Left lung (tissue), 10 donors: Measurements from ENCODE around the gene PGM2L1. TPM values are rescaled to one million over a fixed set of nuclear protein-coding genes. Genes with fewer than 3 reads are reported as not detected.

Source experiments
- ATAC-seq: fragments of 200-7000 bp; cut with Tn5 transposase; one replicate; pipeline ENCODE4 v1.9.1; 2020; ENCODE audit warnings: moderate library complexity
- DNase-seq, 4 donors: peaks; one replicate each; pipeline ENCODE4 v3.0.0-alpha.2; 2013 to 2020
- H3K27ac ChIP-seq, 2 donors: fragments of 200-600 bp; sonication (generic) in 1 of 2; one replicate each; pipeline versions ENCODE4 v1.5.0 to v1.8.0; 2020 to 2021
- H3K27me3 ChIP-seq, 2 donors: fragments of 200-600 bp; sonication (generic) in 1 of 2; one replicate each; pipeline versions ENCODE4 v1.5.0 to v1.8.0; 2020 to 2021
- H3K36me3 ChIP-seq, 2 donors: fragments of 200-600 bp; sonication (generic) in 1 of 2; one replicate each; pipeline versions ENCODE4 v1.5.0 to v1.8.0; 2020 to 2021
- H3K4me1 ChIP-seq, 2 donors: fragments of 200-600 bp; one replicate each; pipeline ENCODE4 v1.8.0; 2021
- H3K4me3 ChIP-seq, 2 donors: fragments of 200-600 bp; sonication (generic) in 1 of 2; one replicate each; pipeline versions ENCODE4 v1.5.0 to v1.8.0; 2020 to 2021; ENCODE audit warnings: mild to moderate bottlenecking in 1 of 2
- H3K9me3 ChIP-seq, 2 donors: fragments of 200-600 bp; sonication (generic) in 1 of 2; one replicate each; pipeline versions ENCODE4 v1.5.0 to v1.8.0; 2020 to 2021
- intact Hi-C, 2 donors: fragments of 100-400 bp; cut with DNase I; formaldehyde crosslinking; loops; one replicate each; pipeline versions ENCODE4 v1.11.2 to v1.14.2; 2022
- microRNA-seq, 2 donors: library from miRNA; unstranded; fragments of <30 nt; microRNA quantifications; one replicate each; pipeline ENCODE4, GENCODE V29; 2019
- polyA plus RNA-seq, 6 donors: library from polyadenylated mRNA; unstranded; fragments of 120-200 nt; gene quantifications; one replicate each; pipeline ENCODE4 v1.2.1, GENCODE V29; 2013; ENCODE audit not compliant: insufficient read length in 6 of 6
- total RNA-seq, 2 donors: library from RNA; stranded (reverse); fragmentation: NEBNext Ultra II Directional; extraction: Animal tissue kit (Norgen Biotek cat#: 25700); gene quantifications; one replicate each; pipeline ENCODE4 v1.2.1, GENCODE V29; 2021
- TF ChIP-seq, protein P1 (sequence below), 2 donors: fragments of 200-600 bp; sonication (generic) in 1 of 2; IDR thresholded peaks; one replicate each; pipeline versions ENCODE4 v1.5.0 to v1.8.0; 2021; ENCODE audit warnings: antibody characterized with exemption in 2 of 2
- donor health status: DM: no; HTN: yes; CAD: no.
- donor health status: DM: no; HTN: no; CAD: no.

The PGM2L1 gene
- total and polyA plus RNA-seq, 8 donors = 4.8 to 12.2 (median 5.7) TPM

DNA sequence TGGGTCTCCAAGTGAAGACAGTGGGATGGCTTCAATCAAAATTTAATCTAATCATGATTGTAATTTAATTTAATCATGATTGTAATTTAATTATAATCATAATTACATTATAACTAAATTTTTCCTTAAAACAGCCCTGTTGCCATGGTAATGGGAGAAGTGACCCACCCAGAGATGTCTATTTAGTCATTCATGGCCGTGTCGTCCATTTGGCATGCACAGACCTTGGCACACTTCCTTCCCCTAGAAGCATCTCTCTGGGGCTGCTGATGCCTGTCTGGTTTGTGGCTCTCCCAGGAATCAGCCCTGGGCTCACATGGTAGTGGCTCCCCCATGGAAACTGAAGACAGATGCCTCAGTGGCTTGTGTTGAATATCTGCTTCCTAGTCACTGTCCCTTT lies 113.8 kb downstream of the PGM2L1 start:
- Histone ChIP-seq H3K4me3 (no peak overlapping the region), H3K36me3 (no peaks in the 10 kb centered on the region), H3K9me3 (no peaks in the 10 kb centered on the region), H3K27me3 (no peaks in the 10 kb centered on the region), H3K4me1 (peaks cover 2 to 6% of the 10 kb centered on the region in 2 donors), H3K27ac (no peak overlapping the region)
- ATAC-seq = no peak
- TF ChIP-seq, protein P1, sequence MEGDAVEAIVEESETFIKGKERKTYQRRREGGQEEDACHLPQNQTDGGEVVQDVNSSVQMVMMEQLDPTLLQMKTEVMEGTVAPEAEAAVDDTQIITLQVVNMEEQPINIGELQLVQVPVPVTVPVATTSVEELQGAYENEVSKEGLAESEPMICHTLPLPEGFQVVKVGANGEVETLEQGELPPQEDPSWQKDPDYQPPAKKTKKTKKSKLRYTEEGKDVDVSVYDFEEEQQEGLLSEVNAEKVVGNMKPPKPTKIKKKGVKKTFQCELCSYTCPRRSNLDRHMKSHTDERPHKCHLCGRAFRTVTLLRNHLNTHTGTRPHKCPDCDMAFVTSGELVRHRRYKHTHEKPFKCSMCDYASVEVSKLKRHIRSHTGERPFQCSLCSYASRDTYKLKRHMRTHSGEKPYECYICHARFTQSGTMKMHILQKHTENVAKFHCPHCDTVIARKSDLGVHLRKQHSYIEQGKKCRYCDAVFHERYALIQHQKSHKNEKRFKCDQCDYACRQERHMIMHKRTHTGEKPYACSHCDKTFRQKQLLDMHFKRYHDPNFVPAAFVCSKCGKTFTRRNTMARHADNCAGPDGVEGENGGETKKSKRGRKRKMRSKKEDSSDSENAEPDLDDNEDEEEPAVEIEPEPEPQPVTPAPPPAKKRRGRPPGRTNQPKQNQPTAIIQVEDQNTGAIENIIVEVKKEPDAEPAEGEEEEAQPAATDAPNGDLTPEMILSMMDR (IDR thresholded peaks at IDR 0.05) = no peak
- intact Hi-C loops = no loop called here
- DNase-seq = no peak

DNA sequence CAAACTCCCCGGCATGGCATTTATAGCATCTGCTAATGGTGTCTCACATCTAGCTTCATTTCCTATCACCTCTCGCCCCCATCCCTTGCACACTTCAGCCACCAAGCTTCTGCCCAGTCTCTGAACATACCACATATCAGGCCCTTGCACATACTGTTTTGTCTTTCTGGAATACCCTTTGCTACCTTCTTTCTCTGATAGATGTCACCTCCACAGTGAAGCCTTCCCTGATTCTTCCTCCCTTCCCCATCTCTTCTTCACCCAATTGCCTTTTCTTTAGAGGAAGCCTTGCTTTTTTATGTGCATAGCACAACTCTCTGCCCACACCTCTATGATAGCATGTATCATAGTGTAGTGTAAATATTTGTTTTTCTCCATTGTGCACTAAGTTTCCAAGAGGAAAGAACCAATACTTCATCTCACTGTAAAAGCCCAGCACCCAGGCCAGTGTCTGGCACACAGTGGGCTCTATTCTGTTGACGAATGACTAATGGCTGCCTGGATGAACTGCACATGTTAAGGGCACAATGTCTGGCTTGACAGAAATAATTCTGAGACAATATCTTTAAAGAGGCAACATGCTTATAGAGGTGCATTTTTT lies 114.6 kb downstream of the PGM2L1 start:
- Histone ChIP-seq H3K4me3 (no peak overlapping the region), H3K36me3 (no peaks in the 10 kb centered on the region), H3K27ac (no peak overlapping the region), H3K27me3 (no peaks in the 10 kb centered on the region), H3K4me1 (peaks cover 7 to 10% of the 10 kb centered on the region in 2 donors), H3K9me3 (no peaks in the 10 kb centered on the region)
- TF ChIP-seq, protein P1 (IDR thresholded peaks at IDR 0.05) = no peak
- intact Hi-C loops = no loop called here
- ATAC-seq (peak; percentile 28), DNase-seq (no peak)

DNA sequence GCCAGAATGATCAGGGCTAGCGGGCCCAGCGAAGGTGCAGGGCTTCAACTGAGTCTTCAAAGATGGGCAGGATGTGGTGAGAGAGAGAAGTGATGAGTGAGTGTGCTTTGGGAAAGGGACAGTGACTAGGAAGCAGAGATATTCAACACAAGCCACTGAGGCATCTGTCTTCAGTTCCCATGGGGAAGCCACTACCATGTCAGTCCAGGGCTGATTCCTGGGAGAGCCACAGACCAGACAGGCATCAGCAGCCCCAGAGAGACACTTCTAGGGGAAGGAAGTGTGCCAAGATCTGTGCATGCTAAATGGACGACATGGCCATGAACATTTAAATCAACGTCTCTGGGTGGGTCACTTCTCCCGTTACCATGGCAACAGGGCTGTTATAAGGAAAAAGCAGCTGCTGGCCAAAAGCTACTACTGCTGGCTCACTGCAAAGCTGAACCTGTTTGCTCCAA lies 115.3 kb downstream of the PGM2L1 start:
- no peaks in the 10 kb centered on the region for H3K27me3 ChIP-seq
- ATAC-seq (no peak), DNase-seq (no peak)
- H3K36me3 ChIP-seq = no peaks in the 10 kb centered on the region
- H3K27ac ChIP-seq = no peak overlapping the region
- no peaks in the 10 kb centered on the region for H3K9me3 ChIP-seq
- TF ChIP-seq, protein P1 (IDR thresholded peaks at IDR 0.05) = no peak
- no peak overlapping the region for H3K4me3 ChIP-seq
- peaks cover 7 to 10% of the 10 kb centered on the region in 2 donors for H3K4me1 ChIP-seq
- intact Hi-C loops = no loop called here

DNA sequence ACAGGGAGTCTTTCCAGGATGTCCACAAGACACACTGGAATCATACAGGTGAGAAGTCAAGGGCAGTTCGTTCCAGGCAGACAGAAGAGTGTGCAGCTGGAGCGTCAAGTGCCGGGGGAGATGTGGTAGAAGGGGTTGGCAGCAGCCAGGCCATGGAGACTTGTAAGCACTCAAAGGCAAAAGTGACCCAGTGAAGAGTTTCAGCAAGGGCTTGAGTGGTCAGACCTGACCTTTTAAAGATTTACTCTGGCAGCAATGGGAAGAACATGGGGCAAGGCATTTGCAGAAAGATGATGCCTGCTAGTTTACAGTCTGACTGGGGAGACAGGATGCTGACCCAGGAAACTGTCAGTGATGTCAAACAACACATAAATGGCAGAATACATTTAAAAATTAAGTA lies 115.8 kb downstream of the PGM2L1 start:
- intact Hi-C loops = no loop called here
- Histone ChIP-seq H3K36me3 (no peaks in the 10 kb centered on the region), H3K27me3 (no peaks in the 10 kb centered on the region), H3K4me3 (no peak overlapping the region), H3K9me3 (no peaks in the 10 kb centered on the region), H3K4me1 (peaks cover 7 to 10% of the 10 kb centered on the region in 2 donors), H3K27ac (no peak overlapping the region)
- TF ChIP-seq, protein P1 (IDR thresholded peaks at IDR 0.05) = no peak
- ATAC-seq (peak; percentile 75), DNase-seq (peak in 1 of 4 donors; percentile 72)

DNA sequence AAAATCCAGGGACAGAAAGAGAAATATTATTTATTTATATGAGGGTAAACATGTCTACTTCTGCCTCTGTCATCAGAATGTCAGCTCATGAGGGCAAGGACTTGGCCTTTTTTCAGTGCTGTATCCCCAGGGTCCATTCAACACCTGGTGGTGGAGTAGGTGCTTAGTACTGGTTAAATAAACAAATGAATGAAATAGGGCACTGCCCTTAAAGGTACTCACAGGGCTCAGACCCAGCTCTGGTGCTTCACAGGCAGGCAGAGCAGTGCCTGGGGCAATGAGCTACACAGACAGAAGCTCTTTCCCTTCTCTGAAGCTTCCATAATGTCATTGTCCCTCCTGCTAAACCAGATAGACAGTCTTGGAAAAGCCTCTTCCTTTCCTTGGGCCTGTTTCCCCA lies 117.7 kb downstream of the PGM2L1 start:
- ATAC-seq (peak; percentile 74), DNase-seq (no peak)
- TF ChIP-seq, protein P1 (IDR thresholded peaks at IDR 0.05) = no peak
- Histone ChIP-seq H3K36me3 (no peaks in the 10 kb centered on the region), H3K27me3 (no peaks in the 10 kb centered on the region), H3K4me3 (no peak overlapping the region), H3K27ac (peak overlapping the region in 1 of 2 donors; percentile 52), H3K4me1 (peaks cover 7 to 10% of the 10 kb centered on the region in 2 donors), H3K9me3 (no peaks in the 10 kb centered on the region)
- intact Hi-C loops = no loop called here

Small RNA genes within 50 kb of the gene (microRNA-seq; reads per million reads assigned to microRNA genes)
- gene MIR548AL = 0.82 to 0.84 reads per million in 2 donors

Other genes with a start within 250 kb of the PGM2L1 start
- 10 to 100 TPM; 25.2 to 29.8 TPM for gene C2CD3, start 227.4 kb downstream of the PGM2L1 start, total RNA-seq
- gene C2CD3, start 227.4 kb downstream of the PGM2L1 start, polyA plus RNA-seq = 10 to 100 TPM; 22.8 to 34.5 (median 27.5) TPM
- 10 to 100 TPM; 30.8 to 35.8 TPM for gene PPME1, start 227.1 kb downstream of the PGM2L1 start, total RNA-seq
- 10 to 100 TPM; 43.7 to 48.0 (median 44.9) TPM for gene PPME1, start 227.1 kb downstream of the PGM2L1 start, polyA plus RNA-seq
- gene P4HA3, start 86.8 kb downstream of the PGM2L1 start, total RNA-seq = 10 to 100 TPM in 1 of 2 donors, 1 to 10 TPM in 1; 2.0 to 12.1 TPM
- 1 to 10 TPM; 1.3 to 2.7 (median 2.5) TPM for gene P4HA3, start 86.8 kb downstream of the PGM2L1 start, polyA plus RNA-seq
- 10 to 100 TPM; 21.2 to 26.6 TPM for gene KCNE3, start 69.1 kb upstream of the PGM2L1 start, total RNA-seq
- gene KCNE3, start 69.1 kb upstream of the PGM2L1 start, polyA plus RNA-seq = 10 to 100 TPM in 5 of 6 donors, 1 to 10 TPM in 1; 9.7 to 14.6 (median 12.9) TPM
- 1 to 10 TPM; 1.8 to 6.0 TPM for gene LIPT2, start 95.3 kb upstream of the PGM2L1 start, total RNA-seq
- 1 to 10 TPM; 3.2 to 6.3 (median 4.7) TPM for gene LIPT2, start 95.3 kb upstream of the PGM2L1 start, polyA plus RNA-seq
- 10 to 100 TPM; 15.0 to 22.7 TPM for gene POLD3, start 194.1 kb upstream of the PGM2L1 start, total RNA-seq
- gene POLD3, start 194.1 kb upstream of the PGM2L1 start, polyA plus RNA-seq = 10 to 100 TPM; 29.7 to 41.0 (median 34.5) TPM